H1 (cell line): ENCODE data around the gene DOCK1. TPM values are rescaled to one million over a fixed set of nuclear protein-coding genes. Genes with fewer than 3 reads are reported as not detected.

Experiments used
- CTCF ChIA-PET: fragments of 300-600 bp; sonication (Branson Sonifier 250); formaldehyde crosslinking; loops from one replicate; lab custom pipeline; 2021; ENCODE audit not compliant: partially characterized antibody; lab: Charles Lee
- POLR2A ChIA-PET: fragments of 300-600 bp; sonication (Branson Sonifier 250); formaldehyde crosslinking; loops from one replicate; lab custom pipeline; 2021; ENCODE audit warnings: inconsistent platforms; ENCODE audit not compliant: partially characterized antibody; lab: Charles Lee
- DNase-seq, 2 experiments: peaks; one replicate each; pipeline versions ENCODE4 v3.0.0 to v3.0.0-alpha.2; 2010 to 2022; ENCODE audit warnings: low spot score in 2 of 2, low read depth in 1 of 2, mixed read lengths in 1 of 2
- FAIRE-seq: peaks from 2 replicates; lab custom pipeline; 2011; peaks lifted over from hg19 to GRCh38; lab: Jason Lieb, UNC
- H2AFZ ChIP-seq: 2 replicates; pipeline ENCODE4 v1.8.1; 2012; ENCODE audit warnings: low read length, inconsistent platforms
- H2AK5ac ChIP-seq: 2 replicates; pipeline ENCODE4 v1.6.1; 2013; ENCODE audit warnings: low read depth, low read length
- H2BK120ac ChIP-seq: replicated peaks from 2 replicates; pipeline ENCODE3; 2013; ENCODE audit warnings: low read depth, low read length, inconsistent platforms
- H2BK12ac ChIP-seq: 2 replicates; pipeline ENCODE4 v1.6.1; 2013; ENCODE audit warnings: low read depth, low read length
- H2BK15ac ChIP-seq: 2 replicates; pipeline ENCODE4 v1.6.1; 2013; ENCODE audit warnings: low read length
- H2BK20ac ChIP-seq: 2 replicates; pipeline ENCODE4 v1.6.1; 2013; ENCODE audit warnings: low read length
- H2BK5ac ChIP-seq: 2 replicates; pipeline ENCODE4 v1.6.1; 2013; ENCODE audit warnings: low read depth, low read length
- H3K14ac ChIP-seq: 2 replicates; pipeline ENCODE4 v1.6.1; 2013; ENCODE audit warnings: inconsistent platforms; ENCODE audit not compliant: insufficient read length
- H3K18ac ChIP-seq: 2 replicates; pipeline ENCODE4 v1.6.1; 2013; ENCODE audit warnings: low read length; ENCODE audit errors: extremely low read depth
- H3K23ac ChIP-seq: 2 replicates; pipeline ENCODE4 v1.6.1; 2013; ENCODE audit warnings: inconsistent platforms; ENCODE audit not compliant: insufficient read length
- H3K23me2 ChIP-seq: 2 replicates; pipeline ENCODE4 v1.6.1; 2013; ENCODE audit warnings: low read depth, low read length
- H3K27ac ChIP-seq: 2 replicates; pipeline ENCODE4 v1.6.1; 2011; ENCODE audit warnings: low read depth, low read length, inconsistent platforms
- H3K27me3 ChIP-seq, 4 experiments: replicated peaks in 1 of 4; 1 replicate in 1 of 4; 2 replicates in 3 of 4; pipeline versions ENCODE4 v1.6.1 to v1.8.1; 2011 to 2013; ENCODE audit warnings: low read length in 3 of 4, mild to moderate bottlenecking in 3 of 4, inconsistent platforms in 2 of 4, mixed read lengths in 2 of 4, moderate library complexity in 1 of 4; ENCODE audit not compliant: control insufficient read depth in 3 of 4, insufficient read depth in 3 of 4; ENCODE audit errors: extremely low read depth in 1 of 4
- H3K36me3 ChIP-seq, 4 experiments: 2 replicates each; pipeline versions ENCODE4 v1.6.1 to v1.8.1; 2011 to 2013; ENCODE audit warnings: mild to moderate bottlenecking in 4 of 4, low read length in 3 of 4, moderate library complexity in 2 of 4, control low read depth in 1 of 4, inconsistent platforms in 1 of 4; ENCODE audit not compliant: insufficient read depth in 4 of 4, control insufficient read depth in 2 of 4
- H3K4ac ChIP-seq: replicated peaks from 2 replicates; pipeline ENCODE3; 2013; ENCODE audit warnings: low read length, low read depth, mixed read lengths, inconsistent platforms; ENCODE audit not compliant: insufficient read length
- H3K4me1 ChIP-seq, 4 experiments: replicated peaks in 1 of 4; 1 replicate in 1 of 4; 2 replicates in 3 of 4; pipeline versions ENCODE4 v1.6.1 to v1.8.1; 2011 to 2013; ENCODE audit warnings: low read length in 3 of 4, inconsistent platforms in 2 of 4, mixed read lengths in 1 of 4; ENCODE audit not compliant: insufficient read depth in 4 of 4, control insufficient read depth in 3 of 4
- H3K4me2 ChIP-seq, 2 experiments: 2 replicates each; pipeline versions ENCODE4 v1.6.1 to v1.8.1; 2011 to 2013; ENCODE audit warnings: low read depth in 2 of 2, low read length in 2 of 2, control low read depth in 1 of 2, inconsistent platforms in 1 of 2, mild to moderate bottlenecking in 1 of 2; ENCODE audit not compliant: insufficient read depth in 1 of 2
- H3K4me3 ChIP-seq, 4 experiments: fragments of 200-600, 300-600 bp in 1 of 4; sonication (generic), shearing (Covaris generic), sonication (Bioruptor Twin) in 1 of 4; 2 replicates each; pipeline versions ENCODE4 v1.5.1 to v1.8.1; 2011 to 2016; ENCODE audit warnings: low read length in 4 of 4, low read depth in 3 of 4, control low read depth in 2 of 4, inconsistent platforms in 2 of 4, mild to moderate bottlenecking in 2 of 4, mixed read lengths in 1 of 4, moderate library complexity in 1 of 4; ENCODE audit not compliant: insufficient read depth in 2 of 4; ENCODE audit errors: extremely low read depth in 1 of 4
- H3K56ac ChIP-seq: replicated peaks from 2 replicates; pipeline ENCODE3; 2013; ENCODE audit warnings: low read depth, mild to moderate bottlenecking, mixed read lengths, low read length, inconsistent platforms; ENCODE audit not compliant: insufficient read length
- H3K79me1 ChIP-seq: 2 replicates; pipeline ENCODE4 v1.6.1; 2013; ENCODE audit warnings: low read depth, low read length, control low read depth
- H3K79me2 ChIP-seq, 2 experiments: 2 replicates each; pipeline versions ENCODE4 v1.6.1 to v1.8.1; 2012 to 2013; ENCODE audit warnings: low read length in 2 of 2, mild to moderate bottlenecking in 2 of 2, inconsistent platforms in 1 of 2; ENCODE audit not compliant: insufficient read depth in 2 of 2, control insufficient read depth in 1 of 2
- H3K9ac ChIP-seq, 4 experiments: replicated peaks in 1 of 4; 1 replicate in 1 of 4; 2 replicates in 3 of 4; pipeline versions ENCODE4 v1.6.1 to v1.8.1; 2011 to 2013; ENCODE audit warnings: low read depth in 3 of 4, low read length in 3 of 4, control low read depth in 2 of 4, mild to moderate bottlenecking in 2 of 4, moderate library complexity in 2 of 4, inconsistent platforms in 1 of 4; ENCODE audit errors: extremely low read depth in 1 of 4
- H3K9me3 ChIP-seq, 2 experiments: 2 replicates each; pipeline versions ENCODE4 v1.6.1 to v1.8.1; 2012 to 2013; ENCODE audit warnings: mild to moderate bottlenecking in 2 of 2, moderate library complexity in 2 of 2, control low read depth in 1 of 2, inconsistent platforms in 1 of 2, low read depth in 1 of 2, low read length in 1 of 2, mixed read lengths in 1 of 2; ENCODE audit not compliant: insufficient read depth in 2 of 2
- H4K20me1 ChIP-seq, 2 experiments: replicated peaks in 1 of 2; 2 replicates each; pipeline versions ENCODE3 to v1.8.1; 2011 to 2013; ENCODE audit warnings: inconsistent platforms in 2 of 2, low read length in 2 of 2, mild to moderate bottlenecking in 1 of 2; ENCODE audit not compliant: insufficient read depth in 2 of 2, control insufficient read depth in 1 of 2
- H4K5ac ChIP-seq: 2 replicates; pipeline ENCODE4 v1.6.1; 2013; ENCODE audit warnings: low read length, low read depth, mixed read lengths, inconsistent platforms; ENCODE audit not compliant: insufficient read length
- H4K8ac ChIP-seq: 2 replicates; pipeline ENCODE4 v1.8.0; 2013; ENCODE audit warnings: mild to moderate bottlenecking, moderate library complexity, low read length, inconsistent platforms; ENCODE audit not compliant: insufficient read depth; ENCODE audit errors: extremely low read depth
- H4K91ac ChIP-seq: replicated peaks from 2 replicates; pipeline ENCODE3; 2013; ENCODE audit warnings: low read length, mixed read lengths, inconsistent platforms; ENCODE audit not compliant: insufficient read length
- BACH1 ChIP-seq: IDR thresholded peaks from 2 replicates; pipeline ENCODE4 v1.6.1; 2012; ENCODE audit warnings: low read length, improper control_type of control experiment
- BCL11A ChIP-seq, 2 experiments: IDR thresholded peaks; one replicate each; pipeline ENCODE4 v1.6.1; 2011; ENCODE audit warnings: low read depth in 2 of 2, low read length in 2 of 2, mild to moderate bottlenecking in 2 of 2
- CBX8 ChIP-seq: fragments of 300-800, 300-1000 bp; sonication (generic); IDR thresholded peaks from 2 replicates; pipeline ENCODE4 v1.7.1; 2016; ENCODE audit warnings: low read depth, low read length, borderline replicate concordance
- CHD1 ChIP-seq: IDR thresholded peaks from 2 replicates; pipeline ENCODE4 v1.6.1; 2012; ENCODE audit warnings: low read depth, low read length, improper control_type of control experiment
- CHD2 ChIP-seq: IDR thresholded peaks from 2 replicates; pipeline ENCODE4 v1.6.1; 2012; ENCODE audit warnings: low read length, improper control_type of control experiment
- EGR1 ChIP-seq: IDR thresholded peaks from 2 replicates; pipeline ENCODE4 v1.6.1; 2011; ENCODE audit warnings: low read depth, low read length, borderline replicate concordance
- EP300 ChIP-seq, 2 experiments: IDR thresholded peaks; 1 replicate in 1 of 2; 2 replicates in 1 of 2; pipeline ENCODE4 v1.6.1; 2011 to 2012; ENCODE audit warnings: low read depth in 2 of 2, low read length in 2 of 2, mild to moderate bottlenecking in 2 of 2, borderline replicate concordance in 1 of 2, inconsistent platforms in 1 of 2, moderate library complexity in 1 of 2
- KDM5A ChIP-seq: fragments of 200-600 bp; IDR thresholded peaks from 2 replicates; pipeline ENCODE4 v1.7.1; 2012; ENCODE audit warnings: mild to moderate bottlenecking, low read length, inconsistent platforms, mixed read lengths
- PHF8 ChIP-seq: fragments of 200-600 bp; sonication (generic); conservative IDR thresholded peaks from 2 replicates; pipeline ENCODE4 v1.7.1; 2012; ENCODE audit warnings: low read depth, mild to moderate bottlenecking, inconsistent platforms, low read length, moderate library complexity
- RBBP5 ChIP-seq: IDR thresholded peaks from 2 replicates; pipeline ENCODE4 v1.7.1; 2012; ENCODE audit warnings: low read depth, mild to moderate bottlenecking, inconsistent platforms, low read length, moderate library complexity, borderline replicate concordance
- SP1 ChIP-seq: IDR thresholded peaks from 2 replicates; pipeline ENCODE4 v1.6.1; 2011; ENCODE audit warnings: low read depth, low read length
- WGBS, 2 experiments: shearing (Covaris generic) in 1 of 2; methylation state at CpG; one replicate each; pipeline versions ENCODE4 v1.1.6 to v1.1.7; 2013 to 2015; ENCODE audit warnings: low lambda C conversion rate in 2 of 2, mixed read lengths in 2 of 2, inconsistent platforms in 1 of 2, low coverage in 1 of 2, missing lambda C conversion rate in 1 of 2; ENCODE audit not compliant: insufficient replicate concordance in 2 of 2, insufficient coverage in 1 of 2, insufficient read length in 1 of 2; ENCODE audit errors: extremely low coverage in 1 of 2, missing lambda C conversion rate in 1 of 2; 5-methylcytosine and 5-hydroxymethylcytosine counted together
- polyA plus RNA-seq, 7 experiments: library from polyadenylated mRNA; depleted of rRNA in 3 of 7; stranded (reverse) in 5 of 7; unstranded in 2 of 7; fragments of >200 nt in 5 of 7; fragments of 200-250 nt in 2 of 7; gene quantifications; 1 replicate in 5 of 7; 2 replicates in 1 of 7; 4 replicates in 1 of 7; pipeline versions ENCODE4 v1.2.1 to v1.2.3, GENCODE V29; 2011 to 2013; ENCODE audit warnings: missing spikeins in 2 of 7, mixed read lengths in 2 of 7
- total RNA-seq: library from RNA; stranded (reverse); fragmentation: NEBNext Ultra II Directional; extraction: Animal tissue kit (Norgen Biotek cat#: 25700); gene quantifications from 2 replicates; pipeline ENCODE4 v1.2.1, GENCODE V29; 2021

DOCK1 gene
- total and polyA plus RNA-seq, 2 of the 8 experiments (the other 6 are each of a cell fraction or from before 2014, with no cell fraction given) = 11.6 to 53.0 TPM

- Histone ChIP-seq H3K4me2 (no peak overlapping the region), H2BK20ac (no peak overlapping the region), H3K14ac (no peak overlapping the region), H2BK12ac (no peak overlapping the region), H3K23me2 (no peaks in the 10 kb centered on the region), H3K4ac (no peak overlapping the region), H2AK5ac (no peak overlapping the region), H3K9me3 (no peaks in the 10 kb centered on the region), H3K36me3 (peaks cover 0 to 5% (median 3%) of the 10 kb centered on the region in 4 experiments; a peak in 3 of 8 replicates), H4K91ac (no peak overlapping the region), H3K79me1 (peaks cover 15% of the 10 kb centered on the region; the same call in 1 of the 2 replicates), H4K20me1 (peaks cover 4 to 21% of the 10 kb centered on the region in 2 experiments), H2AFZ (no peak overlapping the region), H2BK15ac (no peak overlapping the region), H3K23ac (no peak overlapping the region), H3K18ac (no peak overlapping the region), H3K27me3 (no peaks in the 10 kb centered on the region), H2BK5ac (no peak overlapping the region), H3K4me3 (no peak overlapping the region), H4K5ac (no peak overlapping the region), H4K8ac (no peak overlapping the region), H2BK120ac (no peak overlapping the region), H3K4me1 (no peaks in the 10 kb centered on the region), H3K79me2 (peaks cover 7 to 91% of the 10 kb centered on the region in 2 experiments), H3K27ac (no peak overlapping the region), H3K9ac (no peak overlapping the region), H3K56ac (no peak overlapping the region)
- TF ChIP-seq CHD1 (no peak), RBBP5 (no peak), PHF8 (no peak), EP300 (IDR thresholded peaks at IDR 0.05; ENCODE audit: borderline replicate concordance in 1 of 2, low read depth in 2 of 2, low read length in 2 of 2) (no peak), KDM5A (no peak), CBX8 (no peak), EGR1 (no peak), BACH1 (no peak), BCL11A (IDR thresholded peaks at IDR 0.05; ENCODE audit: low read depth in 2 of 2, low read length in 2 of 2) (no peak), SP1 (no peak), CHD2 (no peak)
- DNase-seq (no peak), FAIRE-seq (no peak)
- ChIA-PET POLR2A (interaction anchor here (0.8 to 1.6 kb wide), 2 partner anchors 13 to 111 kb away, joined by 3 to 6 read pairs; partner anchors contain the start of gene DOCK1), CTCF (interaction anchor here (1.2 to 3.3 kb wide), 4 partner anchors 10 to 40 kb away, joined by 3 to 16 read pairs (median 4); no protein-coding TSS in a partner anchor)
- 94% methylated on average over 7 of the region's 7 CpGs; no CpG with 5 or more reads in 1 of the 2 experiments for WGBS, 2 experiments
Measured at GRCh38 chr10:126917375-126917774, 12.1 kb downstream of the DOCK1 start.
